ENCODE measurements around the gene PALS1. TPM values are rescaled to one million over a fixed set of nuclear protein-coding genes. Genes with fewer than 3 reads are reported as not detected.
A peak's percentile ranks its signal among the peaks of the same experiment; 100 is the strongest.

The PALS1 gene
- 5.2 and 5.6 TPM in 2 replicates for total RNA-seq

DNA sequence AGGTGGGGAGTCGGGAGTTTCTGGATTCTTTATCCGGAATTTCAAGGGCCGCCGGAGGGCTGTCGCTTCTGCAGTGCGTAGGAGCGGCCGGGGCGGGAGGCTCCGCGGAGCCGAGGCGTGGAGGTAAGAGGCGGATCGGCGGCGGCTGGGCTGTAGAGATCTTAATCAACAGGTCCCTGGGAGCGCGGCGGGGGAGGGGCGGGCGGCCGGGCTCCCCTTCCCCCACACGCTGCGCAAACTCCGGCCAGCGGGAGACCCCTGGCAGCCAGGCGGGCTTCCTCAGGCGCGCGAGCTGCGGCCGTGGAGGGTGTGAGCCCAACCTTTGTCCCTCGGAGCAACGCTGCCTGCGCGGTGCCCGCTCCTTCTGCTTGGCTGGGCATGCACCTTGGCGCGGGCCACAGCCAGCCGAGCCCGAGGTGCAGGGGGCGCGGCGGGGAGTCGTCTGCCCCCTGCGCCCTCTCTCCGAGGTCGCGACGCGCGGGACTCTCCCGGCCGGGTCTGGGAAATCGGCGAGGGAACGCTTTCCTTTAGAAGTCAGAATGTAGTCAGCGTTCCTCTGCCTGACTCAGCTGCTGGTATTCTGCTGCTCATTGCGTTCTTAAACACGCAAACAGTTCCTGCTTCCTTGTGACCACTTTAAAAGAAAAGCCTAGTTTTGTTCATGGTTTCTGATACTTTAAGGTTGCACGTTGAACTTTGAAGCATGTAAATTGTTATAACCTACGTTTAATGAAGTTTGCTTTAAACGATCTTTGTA lies at the start of gene PALS1:
PALS1 (plus strand) TSS at position 25 of the 757 bp plus-strand sequence. CDS start 37,736 bp downstream, outside the sequence.
- Mint-ChIP-seq H3K36me3 (ENCODE audit: low read depth) (no peaks in the 10 kb centered on the region), H3K27me3 (ENCODE audit: insufficient read depth) (peaks cover 20% of the 10 kb centered on the region), H3K4me3 (peak within 1 kb of the TSS; percentile 87), H3K9me3 (no peaks in the 10 kb centered on the region), H3K4me1 (ENCODE audit: low read depth) (peaks cover 18% of the 10 kb centered on the region), H3K27ac (peak within 1 kb of the TSS; percentile 80)
- no peak for DNase-seq (ENCODE audit: low spot score)
- intact Hi-C loops (cut with micrococcal nuclease): loop anchor here (1.0 to 10.0 kb wide), 7 partner anchors 52 to 1553 kb away; partner anchors contain the start of genes ATP6V1D, GARIN2, GPHN and ZFP36L1

DNA sequence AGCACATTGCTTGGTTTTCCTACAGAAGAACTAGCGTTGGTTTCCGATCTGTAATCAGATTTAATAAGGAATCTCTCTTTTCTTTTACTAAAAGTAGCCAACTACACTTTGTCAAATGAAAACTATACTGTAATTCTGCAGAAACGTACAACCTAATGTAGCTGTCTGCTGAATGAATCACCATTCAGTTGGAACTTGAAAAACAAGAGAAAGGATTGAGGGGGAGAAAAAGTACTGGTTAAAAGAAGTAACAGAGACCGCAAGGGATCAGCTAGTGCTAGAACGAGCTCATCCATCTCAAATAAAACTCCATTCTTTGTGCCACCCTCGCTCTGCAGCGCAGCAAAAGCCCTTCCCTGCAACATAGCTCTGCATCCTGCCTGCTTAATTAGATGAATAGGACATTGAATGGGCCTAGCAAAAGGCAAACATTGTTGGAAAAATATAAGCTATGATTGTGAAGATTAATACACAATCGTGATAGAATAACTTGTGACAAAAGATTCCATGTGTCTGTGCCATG lies 49.4 kb upstream of the PALS1 start:
- Mint-ChIP-seq H3K4me1 (ENCODE audit: low read depth) (peaks cover 19% of the 10 kb centered on the region), H3K36me3 (ENCODE audit: low read depth) (no peaks in the 10 kb centered on the region), H3K27me3 (ENCODE audit: insufficient read depth) (peaks cover 2% of the 10 kb centered on the region), H3K4me3 (no peak overlapping the region), H3K27ac (no peak overlapping the region), H3K9me3 (no peaks in the 10 kb centered on the region)
- DNase-seq (ENCODE audit: low spot score): no peak
- intact Hi-C loops (cut with micrococcal nuclease): no loop called here

DNA sequence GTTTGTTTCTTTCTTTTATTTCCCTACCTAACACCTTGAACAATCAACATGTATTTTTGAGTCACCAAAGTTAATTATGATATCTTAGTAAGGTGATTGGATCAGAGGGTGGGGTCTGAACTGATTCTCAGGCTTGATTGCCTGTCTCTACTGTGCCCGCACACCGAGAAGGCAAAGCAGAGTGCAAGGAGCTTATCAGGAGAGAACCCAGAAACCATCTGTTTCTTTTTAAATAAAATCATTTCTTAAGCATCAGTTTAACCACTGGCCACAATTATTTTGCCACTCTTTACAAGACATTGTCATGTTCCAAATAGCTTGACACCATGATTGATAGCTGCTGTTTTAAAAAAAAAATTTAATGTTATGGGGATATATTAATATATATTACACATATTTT lies 48.9 kb upstream of the PALS1 start:
- no peak overlapping the region for H3K4me3 Mint-ChIP-seq

DNA sequence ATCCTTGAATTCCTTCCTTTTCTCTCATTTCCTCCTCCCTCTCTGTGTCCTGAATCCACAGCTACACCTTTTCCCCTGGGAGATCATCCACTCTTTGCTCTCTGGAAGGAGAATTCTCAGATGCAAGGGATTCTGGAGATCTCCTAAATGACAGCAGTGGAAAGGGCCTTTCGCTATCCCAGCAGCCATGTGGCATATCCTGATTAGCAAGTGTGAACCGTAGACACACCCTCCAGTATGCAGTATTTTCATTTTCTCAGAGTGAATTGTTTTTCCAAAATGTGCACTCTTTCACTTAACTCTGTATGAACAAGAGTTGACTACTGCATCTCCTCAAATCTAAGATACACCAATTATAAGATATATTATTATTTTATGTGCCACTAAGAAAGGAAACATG lies 46.0 kb upstream of the PALS1 start:
- intact Hi-C loops (cut with micrococcal nuclease): no loop called here
- Mint-ChIP-seq H3K27ac (no peak overlapping the region), H3K4me3 (no peak overlapping the region), H3K9me3 (no peaks in the 10 kb centered on the region), H3K36me3 (ENCODE audit: low read depth) (no peaks in the 10 kb centered on the region), H3K27me3 (ENCODE audit: insufficient read depth) (peaks cover 4% of the 10 kb centered on the region), H3K4me1 (ENCODE audit: low read depth) (peaks cover 13% of the 10 kb centered on the region)
- DNase-seq (ENCODE audit: low spot score): no peak

More for the DNA sequence above, 48.9 kb upstream of the PALS1 start:
- intact Hi-C loops (cut with micrococcal nuclease): no loop called here
- no peaks in the 10 kb centered on the region for H3K36me3 Mint-ChIP-seq (ENCODE audit: low read depth)
- H3K27ac Mint-ChIP-seq: no peak overlapping the region
- peaks cover 24% of the 10 kb centered on the region for H3K4me1 Mint-ChIP-seq (ENCODE audit: low read depth)
- H3K9me3 Mint-ChIP-seq: no peaks in the 10 kb centered on the region
- peaks cover 2% of the 10 kb centered on the region for H3K27me3 Mint-ChIP-seq (ENCODE audit: insufficient read depth)
- no peak for DNase-seq (ENCODE audit: low spot score)

DNA sequence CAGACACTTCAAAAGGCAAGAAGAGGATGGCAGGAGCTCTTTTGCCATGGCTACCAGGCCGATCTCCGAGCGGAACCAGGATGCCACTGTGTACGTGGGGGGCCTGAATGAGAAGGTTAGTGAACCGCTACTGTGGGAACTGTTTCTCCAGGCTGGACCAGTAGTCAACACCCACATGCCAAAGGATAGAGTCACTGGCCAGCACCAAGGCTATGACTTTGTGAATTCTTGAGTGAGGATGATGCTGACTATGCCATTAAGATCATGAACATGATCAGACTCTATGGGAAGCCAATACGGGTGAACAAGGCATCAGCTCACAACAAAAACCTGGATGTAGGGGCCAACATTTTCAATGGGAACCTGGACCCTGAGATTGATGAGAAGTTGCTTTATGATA lies 42.2 kb upstream of the PALS1 start:
- intact Hi-C loops (cut with micrococcal nuclease): no loop called here
- H3K9me3 Mint-ChIP-seq: no peaks in the 10 kb centered on the region
- no peak for DNase-seq (ENCODE audit: low spot score)
- no peaks in the 10 kb centered on the region for H3K36me3 Mint-ChIP-seq (ENCODE audit: low read depth)
- no peak overlapping the region for H3K4me3 Mint-ChIP-seq
- peaks cover 9% of the 10 kb centered on the region for H3K27me3 Mint-ChIP-seq (ENCODE audit: insufficient read depth)
- no peak overlapping the region for H3K27ac Mint-ChIP-seq
- H3K4me1 Mint-ChIP-seq (ENCODE audit: low read depth): peaks cover 13% of the 10 kb centered on the region

DNA sequence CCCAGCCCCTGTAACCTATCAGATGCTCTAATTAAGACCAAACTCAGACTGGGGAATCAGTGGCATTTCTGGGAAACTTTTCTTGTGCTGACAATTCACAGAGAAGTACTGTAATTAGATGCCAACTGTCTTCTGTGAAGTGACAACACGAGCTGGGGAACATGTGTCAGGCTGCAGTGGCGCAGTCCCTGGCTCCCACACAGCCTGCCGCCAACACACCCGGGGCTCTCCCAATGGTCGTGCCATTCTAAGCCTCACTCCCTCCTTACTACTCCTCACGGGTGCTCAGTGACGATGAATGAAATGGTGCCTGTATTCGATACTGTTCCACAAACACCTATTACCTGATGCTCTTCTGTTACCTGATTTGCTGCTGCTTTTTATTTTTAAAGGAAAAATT lies 33.4 kb upstream of the PALS1 start:
- DNase-seq (ENCODE audit: low spot score): no peak
- Mint-ChIP-seq H3K27ac (no peak overlapping the region), H3K4me3 (no peak overlapping the region), H3K9me3 (no peaks in the 10 kb centered on the region), H3K27me3 (ENCODE audit: insufficient read depth) (no peaks in the 10 kb centered on the region), H3K36me3 (ENCODE audit: low read depth) (no peaks in the 10 kb centered on the region), H3K4me1 (ENCODE audit: low read depth) (no peaks in the 10 kb centered on the region)
- intact Hi-C loops (cut with micrococcal nuclease): no loop called here

DNA sequence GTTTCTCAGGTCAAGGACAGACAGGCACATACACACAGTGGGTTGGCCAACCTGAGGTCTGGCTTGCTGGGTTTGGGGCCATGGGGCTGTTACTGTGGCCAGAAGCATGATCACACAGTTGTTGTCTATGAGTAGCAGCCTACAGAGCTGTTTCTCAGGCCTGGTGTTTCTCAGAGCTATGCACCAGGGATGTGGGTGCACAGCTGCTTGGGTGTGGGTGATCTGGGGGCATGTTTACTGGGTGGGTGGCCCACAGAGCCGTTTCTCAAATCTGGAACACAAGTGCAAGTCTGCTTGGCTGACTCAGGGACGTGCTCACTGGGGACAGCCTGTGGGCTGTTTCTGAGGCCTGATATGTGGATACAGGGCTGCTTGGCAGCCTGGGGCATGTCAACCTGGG lies 23.1 kb upstream of the PALS1 start:
- Mint-ChIP-seq H3K27me3 (ENCODE audit: insufficient read depth) (peaks cover 7% of the 10 kb centered on the region), H3K36me3 (ENCODE audit: low read depth) (no peaks in the 10 kb centered on the region), H3K27ac (no peak overlapping the region), H3K4me1 (ENCODE audit: low read depth) (no peaks in the 10 kb centered on the region), H3K4me3 (no peak overlapping the region), H3K9me3 (no peaks in the 10 kb centered on the region)
- no peak for DNase-seq (ENCODE audit: low spot score)
- intact Hi-C loops (cut with micrococcal nuclease): no loop called here

DNA sequence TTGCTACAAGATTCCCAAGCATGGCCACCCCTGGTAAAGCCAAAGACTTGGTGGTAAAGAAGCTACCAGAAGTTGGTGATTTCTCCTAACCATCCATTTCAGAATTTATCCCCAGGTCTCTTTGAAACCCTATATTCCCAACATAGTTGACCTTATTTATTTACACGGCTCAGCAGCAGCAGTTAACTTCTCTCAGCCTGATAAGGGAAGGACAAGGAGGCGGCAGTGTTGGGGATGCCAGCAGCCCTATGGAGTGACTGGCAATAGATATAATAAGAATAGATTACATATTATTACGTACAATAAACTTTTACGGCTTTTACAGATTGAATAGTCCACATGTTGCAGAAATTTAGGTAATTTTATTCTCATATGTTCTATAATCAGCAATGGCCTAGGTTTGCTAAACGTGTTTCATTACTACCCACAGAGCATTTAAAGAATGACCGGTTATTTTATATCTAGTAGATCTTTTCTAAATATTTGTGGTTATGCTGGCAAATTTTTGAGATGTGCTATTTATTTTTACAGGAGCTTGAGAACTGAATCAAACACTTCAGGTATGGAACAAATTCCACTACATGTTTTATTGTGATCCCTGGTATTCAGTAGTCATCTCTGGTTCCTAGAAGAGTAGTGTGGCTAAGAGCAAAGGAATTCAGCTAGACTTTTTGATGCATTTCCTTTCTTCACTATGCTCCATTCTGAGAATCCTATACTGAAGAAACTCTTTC lies 19.8 kb upstream of the PALS1 start:
- no peak overlapping the region for H3K27ac Mint-ChIP-seq
- intact Hi-C loops (cut with micrococcal nuclease): no loop called here
- no peaks in the 10 kb centered on the region for H3K4me1 Mint-ChIP-seq (ENCODE audit: low read depth)
- peaks cover 4% of the 10 kb centered on the region for H3K27me3 Mint-ChIP-seq (ENCODE audit: insufficient read depth)
- DNase-seq (ENCODE audit: low spot score): no peak
- no peak overlapping the region for H3K4me3 Mint-ChIP-seq
- no peaks in the 10 kb centered on the region for H3K36me3 Mint-ChIP-seq (ENCODE audit: low read depth)
- H3K9me3 Mint-ChIP-seq: no peaks in the 10 kb centered on the region

DNA sequence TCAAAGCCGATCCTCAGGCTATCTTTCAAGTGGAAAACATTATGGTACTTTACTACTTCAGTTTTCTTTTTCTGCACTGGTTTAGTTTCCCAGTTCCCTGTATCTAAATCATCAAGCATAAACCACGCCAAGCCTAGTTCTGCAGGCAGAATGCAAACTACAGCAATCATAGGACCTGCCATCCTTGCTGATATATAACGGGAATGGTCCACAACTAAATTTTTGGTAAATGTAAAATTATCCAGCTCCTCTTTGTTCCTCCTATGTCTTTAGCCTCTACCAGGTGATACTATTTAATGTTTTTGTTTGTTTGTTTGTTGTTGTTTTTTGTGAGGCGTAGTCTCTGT lies 19.3 kb upstream of the PALS1 start:
- Mint-ChIP-seq H3K4me1 (ENCODE audit: low read depth) (no peaks in the 10 kb centered on the region), H3K27ac (no peak overlapping the region), H3K9me3 (no peaks in the 10 kb centered on the region), H3K36me3 (ENCODE audit: low read depth) (no peaks in the 10 kb centered on the region), H3K27me3 (ENCODE audit: insufficient read depth) (peaks cover 4% of the 10 kb centered on the region), H3K4me3 (no peak overlapping the region)
- intact Hi-C loops (cut with micrococcal nuclease): no loop called here
- no peak for DNase-seq (ENCODE audit: low spot score)

DNA sequence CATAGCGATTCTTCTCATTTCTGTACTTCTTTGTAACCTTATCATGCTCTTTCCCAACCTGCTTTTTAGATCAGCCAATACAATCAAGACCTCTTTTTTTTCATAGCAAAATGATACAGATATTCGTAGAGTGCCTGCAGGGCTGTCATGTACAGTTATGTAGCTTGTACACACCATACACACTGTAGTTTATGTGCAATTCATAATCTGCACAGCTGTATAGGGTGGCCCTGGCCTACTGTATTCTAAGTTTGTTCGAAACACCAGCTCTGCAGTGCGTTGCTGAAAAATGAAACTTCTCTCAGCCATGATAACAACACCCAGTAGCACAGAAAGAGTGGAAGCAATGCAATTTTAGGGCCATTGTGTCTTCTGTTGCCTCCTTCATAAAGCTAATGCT lies 15.7 kb upstream of the PALS1 start:
- Mint-ChIP-seq H3K9me3 (no peaks in the 10 kb centered on the region), H3K36me3 (ENCODE audit: low read depth) (no peaks in the 10 kb centered on the region), H3K27ac (no peak overlapping the region), H3K4me1 (ENCODE audit: low read depth) (no peaks in the 10 kb centered on the region), H3K27me3 (ENCODE audit: insufficient read depth) (no peaks in the 10 kb centered on the region), H3K4me3 (no peak overlapping the region)
- intact Hi-C loops (cut with micrococcal nuclease): no loop called here
- no peak for DNase-seq (ENCODE audit: low spot score)

DNA sequence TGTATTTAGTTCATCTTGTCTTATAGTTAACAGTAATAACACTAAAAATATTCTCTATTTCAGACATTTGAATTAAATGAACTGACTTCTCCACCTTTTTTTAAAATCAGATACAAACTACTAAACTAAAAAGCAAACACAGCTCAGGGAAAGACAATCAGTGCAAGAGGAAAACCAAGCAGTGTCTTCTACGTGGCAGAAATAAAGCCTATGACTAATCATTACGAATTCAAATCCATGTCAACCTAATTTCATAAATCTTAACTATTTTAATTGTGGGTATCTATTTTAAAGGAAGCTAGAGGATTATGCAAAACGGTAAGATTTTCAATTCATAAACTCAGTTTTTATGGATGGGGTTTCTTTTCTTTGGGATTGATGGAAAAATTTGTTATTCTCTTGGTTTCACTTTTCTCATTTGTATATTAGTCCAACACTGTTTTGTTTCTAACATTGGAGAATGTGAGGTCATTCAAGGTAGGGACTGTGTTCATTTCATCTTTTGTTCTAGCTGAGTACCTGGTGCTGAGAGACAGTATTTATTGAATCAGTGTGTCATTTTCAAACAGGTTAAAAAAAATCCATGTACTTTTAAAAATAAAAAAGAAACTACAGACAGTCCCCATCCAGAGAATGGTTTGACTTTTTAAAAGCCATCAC lies 12.8 kb upstream of the PALS1 start:
- H3K36me3 Mint-ChIP-seq (ENCODE audit: low read depth): no peaks in the 10 kb centered on the region
- no peak overlapping the region for H3K27ac Mint-ChIP-seq
- intact Hi-C loops (cut with micrococcal nuclease): no loop called here
- H3K4me1 Mint-ChIP-seq (ENCODE audit: low read depth): no peaks in the 10 kb centered on the region
- no peak for DNase-seq (ENCODE audit: low spot score)
- no peaks in the 10 kb centered on the region for H3K9me3 Mint-ChIP-seq
- H3K4me3 Mint-ChIP-seq: no peak overlapping the region
- no peaks in the 10 kb centered on the region for H3K27me3 Mint-ChIP-seq (ENCODE audit: insufficient read depth)

DNA sequence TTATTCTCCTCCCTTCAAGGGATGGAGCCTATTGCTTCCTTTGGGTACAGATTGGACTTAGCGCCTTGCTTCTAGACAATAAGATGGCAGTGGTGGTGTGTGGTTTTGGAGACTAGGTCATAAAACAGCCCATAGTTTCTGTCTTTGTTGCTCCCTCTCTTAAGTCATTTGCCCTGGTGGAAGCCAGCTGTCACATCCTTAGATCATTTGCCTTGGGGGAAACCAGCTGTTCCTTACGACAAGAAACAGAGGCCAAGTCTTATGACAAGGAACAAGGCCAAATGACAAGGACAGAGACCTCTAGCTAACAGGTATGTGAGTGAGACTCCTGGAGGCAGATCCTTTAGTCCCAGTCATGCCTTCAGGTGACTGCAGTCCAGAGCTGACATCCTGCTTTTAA lies 9.2 kb upstream of the PALS1 start:
- H3K4me1 Mint-ChIP-seq (ENCODE audit: low read depth): no peaks in the 10 kb centered on the region
- H3K27me3 Mint-ChIP-seq (ENCODE audit: insufficient read depth): no peaks in the 10 kb centered on the region
- H3K27ac Mint-ChIP-seq: no peak overlapping the region
- H3K4me3 Mint-ChIP-seq: no peak overlapping the region
- no peak for DNase-seq (ENCODE audit: low spot score)
- no peaks in the 10 kb centered on the region for H3K36me3 Mint-ChIP-seq (ENCODE audit: low read depth)
- intact Hi-C loops (cut with micrococcal nuclease): no loop called here
- H3K9me3 Mint-ChIP-seq: no peaks in the 10 kb centered on the region

DNA sequence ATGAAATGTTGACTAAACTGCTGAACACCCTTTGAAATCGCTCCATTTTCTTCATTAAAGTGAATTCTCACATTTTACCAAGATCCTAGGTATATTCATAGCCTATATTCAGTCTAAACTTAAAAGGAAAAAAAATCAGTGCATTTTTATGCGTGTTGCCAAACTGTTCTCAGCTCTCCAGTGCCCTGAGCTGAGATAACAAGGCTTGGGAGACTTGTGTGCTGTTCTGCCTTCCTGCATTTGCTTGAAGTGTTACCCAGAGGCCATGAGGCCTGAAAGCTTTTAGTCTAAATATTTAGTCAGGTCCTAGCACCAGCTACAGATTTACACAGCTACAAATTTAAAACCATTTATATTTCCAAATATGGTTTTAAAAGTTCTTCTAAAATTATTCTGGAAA lies 8.6 kb upstream of the PALS1 start:
- no peaks in the 10 kb centered on the region for H3K27me3 Mint-ChIP-seq (ENCODE audit: insufficient read depth)
- H3K9me3 Mint-ChIP-seq: no peaks in the 10 kb centered on the region
- H3K4me3 Mint-ChIP-seq: no peak overlapping the region
- H3K4me1 Mint-ChIP-seq (ENCODE audit: low read depth): no peaks in the 10 kb centered on the region
- DNase-seq (ENCODE audit: low spot score): no peak
- intact Hi-C loops (cut with micrococcal nuclease): no loop called here
- H3K27ac Mint-ChIP-seq: no peak overlapping the region
- H3K36me3 Mint-ChIP-seq (ENCODE audit: low read depth): no peaks in the 10 kb centered on the region
